GM23338 (cell line): ENCODE data around the gene TEPSIN.

Experiments used
- EZH2 ChIP-seq: fragments of 200-600 bp; sonication (generic); IDR thresholded peaks from one replicate; pipeline ENCODE4 v1.8.0; 2017; ENCODE audit warnings: antibody characterized with exemption, mild to moderate bottlenecking, low read depth; ENCODE audit not compliant: unreplicated experiment
- POLR2AphosphoS5 ChIP-seq: IDR thresholded peaks from 2 replicates; pipeline ENCODE4 v1.6.1; 2016; ENCODE audit warnings: antibody characterized with exemption, low read depth
- TF ChIP-seq, protein P1 (sequence below), 2 experiments: fragments of 200-600 bp in 1 of 2; sonication (generic) in 1 of 2; conservative IDR thresholded peaks; 2 replicates each; pipeline versions ENCODE4 v1.5.1 to v1.6.1; 2016 to 2017; ENCODE audit warnings: antibody characterized with exemption in 2 of 2, low read depth in 2 of 2, mild to moderate bottlenecking in 2 of 2, moderate library complexity in 1 of 2
- TF ChIP-seq, protein P2 (sequence below): IDR thresholded peaks from one replicate; pipeline ENCODE4 v1.6.1; 2018; ENCODE audit warnings: antibody characterized with exemption; ENCODE audit not compliant: unreplicated experiment

DNA sequence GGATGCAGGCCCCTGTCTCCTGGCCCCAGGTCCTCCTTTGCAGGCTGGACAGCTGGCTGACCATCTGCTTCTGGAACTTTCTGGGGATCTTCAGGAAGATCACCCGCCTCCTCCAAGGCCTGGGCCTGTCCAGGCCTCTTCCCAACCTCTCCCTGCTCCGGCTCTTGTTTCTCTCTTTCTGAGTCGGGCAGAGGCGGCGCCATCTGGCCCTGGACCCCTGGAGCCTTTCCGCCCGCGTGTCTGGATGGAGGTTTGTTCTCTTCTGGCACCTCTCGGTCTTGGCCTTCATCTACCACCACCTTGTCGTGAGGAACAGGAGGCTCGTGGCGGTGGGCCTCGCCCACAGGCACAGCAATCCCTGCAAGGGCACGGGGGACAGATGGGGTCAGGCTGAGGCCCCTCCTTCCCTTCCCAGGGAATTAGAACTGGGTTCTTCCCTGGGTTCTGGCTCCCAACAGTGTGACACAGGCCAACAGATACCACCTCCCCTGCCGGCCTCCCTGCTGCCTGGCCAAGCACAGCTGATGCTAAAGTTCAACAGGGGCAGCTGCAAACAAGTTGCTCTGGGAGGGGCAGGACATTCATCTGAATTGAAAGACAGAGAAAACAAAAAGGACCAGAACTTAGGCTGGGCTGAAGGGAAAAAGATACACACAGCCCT, 13.6 kb upstream of the TEPSIN start:
- TF ChIP-seq, protein P1, sequence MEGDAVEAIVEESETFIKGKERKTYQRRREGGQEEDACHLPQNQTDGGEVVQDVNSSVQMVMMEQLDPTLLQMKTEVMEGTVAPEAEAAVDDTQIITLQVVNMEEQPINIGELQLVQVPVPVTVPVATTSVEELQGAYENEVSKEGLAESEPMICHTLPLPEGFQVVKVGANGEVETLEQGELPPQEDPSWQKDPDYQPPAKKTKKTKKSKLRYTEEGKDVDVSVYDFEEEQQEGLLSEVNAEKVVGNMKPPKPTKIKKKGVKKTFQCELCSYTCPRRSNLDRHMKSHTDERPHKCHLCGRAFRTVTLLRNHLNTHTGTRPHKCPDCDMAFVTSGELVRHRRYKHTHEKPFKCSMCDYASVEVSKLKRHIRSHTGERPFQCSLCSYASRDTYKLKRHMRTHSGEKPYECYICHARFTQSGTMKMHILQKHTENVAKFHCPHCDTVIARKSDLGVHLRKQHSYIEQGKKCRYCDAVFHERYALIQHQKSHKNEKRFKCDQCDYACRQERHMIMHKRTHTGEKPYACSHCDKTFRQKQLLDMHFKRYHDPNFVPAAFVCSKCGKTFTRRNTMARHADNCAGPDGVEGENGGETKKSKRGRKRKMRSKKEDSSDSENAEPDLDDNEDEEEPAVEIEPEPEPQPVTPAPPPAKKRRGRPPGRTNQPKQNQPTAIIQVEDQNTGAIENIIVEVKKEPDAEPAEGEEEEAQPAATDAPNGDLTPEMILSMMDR (conservative IDR thresholded peaks at IDR 0.05; ENCODE audit: low read depth in 2 of 2): no peak
- no peak for TF ChIP-seq POLR2AphosphoS5
- TF ChIP-seq EZH2: no peak
- TF ChIP-seq, protein P2, sequence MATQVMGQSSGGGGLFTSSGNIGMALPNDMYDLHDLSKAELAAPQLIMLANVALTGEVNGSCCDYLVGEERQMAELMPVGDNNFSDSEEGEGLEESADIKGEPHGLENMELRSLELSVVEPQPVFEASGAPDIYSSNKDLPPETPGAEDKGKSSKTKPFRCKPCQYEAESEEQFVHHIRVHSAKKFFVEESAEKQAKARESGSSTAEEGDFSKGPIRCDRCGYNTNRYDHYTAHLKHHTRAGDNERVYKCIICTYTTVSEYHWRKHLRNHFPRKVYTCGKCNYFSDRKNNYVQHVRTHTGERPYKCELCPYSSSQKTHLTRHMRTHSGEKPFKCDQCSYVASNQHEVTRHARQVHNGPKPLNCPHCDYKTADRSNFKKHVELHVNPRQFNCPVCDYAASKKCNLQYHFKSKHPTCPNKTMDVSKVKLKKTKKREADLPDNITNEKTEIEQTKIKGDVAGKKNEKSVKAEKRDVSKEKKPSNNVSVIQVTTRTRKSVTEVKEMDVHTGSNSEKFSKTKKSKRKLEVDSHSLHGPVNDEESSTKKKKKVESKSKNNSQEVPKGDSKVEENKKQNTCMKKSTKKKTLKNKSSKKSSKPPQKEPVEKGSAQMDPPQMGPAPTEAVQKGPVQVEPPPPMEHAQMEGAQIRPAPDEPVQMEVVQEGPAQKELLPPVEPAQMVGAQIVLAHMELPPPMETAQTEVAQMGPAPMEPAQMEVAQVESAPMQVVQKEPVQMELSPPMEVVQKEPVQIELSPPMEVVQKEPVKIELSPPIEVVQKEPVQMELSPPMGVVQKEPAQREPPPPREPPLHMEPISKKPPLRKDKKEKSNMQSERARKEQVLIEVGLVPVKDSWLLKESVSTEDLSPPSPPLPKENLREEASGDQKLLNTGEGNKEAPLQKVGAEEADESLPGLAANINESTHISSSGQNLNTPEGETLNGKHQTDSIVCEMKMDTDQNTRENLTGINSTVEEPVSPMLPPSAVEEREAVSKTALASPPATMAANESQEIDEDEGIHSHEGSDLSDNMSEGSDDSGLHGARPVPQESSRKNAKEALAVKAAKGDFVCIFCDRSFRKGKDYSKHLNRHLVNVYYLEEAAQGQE: no peak
